Measurements from ENCODE around the gene LIG4. TPM values are rescaled to one million over a fixed set of nuclear protein-coding genes. Genes with fewer than 3 reads are reported as not detected.

Gene LIG4
- total RNA-seq, 1 donor from 2014 or later = 4.2 TPM

- Histone ChIP-seq H3K9ac (ENCODE audit: low read depth in 1 of 3, low read length in 3 of 3) (no peak overlapping the region), H3K36me3 (ENCODE audit: control insufficient read depth in 3 of 3, insufficient read depth in 3 of 3, low read length in 3 of 3) (no peaks in the 10 kb centered on the region), H3K9me3 (ENCODE audit: control insufficient read depth in 3 of 3, low read length in 3 of 3) (no peaks in the 10 kb centered on the region), H3K4me3 (ENCODE audit: low read length in 3 of 3) (no peak overlapping the region), H3K27ac (ENCODE audit: low read depth, low read length) (no peak overlapping the region), H3K4me1 (ENCODE audit: control insufficient read depth in 3 of 3, insufficient read depth in 3 of 3, low read length in 3 of 3) (no peaks in the 10 kb centered on the region), H3K27me3 (ENCODE audit: control insufficient read depth in 3 of 3, insufficient read depth in 3 of 3, low read length in 3 of 3) (peaks cover 0 to 3% (median 3%) of the 10 kb centered on the region in 3 donors)
These were observed 49.3 kb downstream of the LIG4 start for GRCh38 chr13:108166078-108166477.

- H3K36me3 ChIP-seq (ENCODE audit: control insufficient read depth in 3 of 3, insufficient read depth in 3 of 3, low read length in 3 of 3) = no peaks in the 10 kb centered on the region
- no peak overlapping the region for H3K9ac ChIP-seq (ENCODE audit: low read depth in 1 of 3, low read length in 3 of 3)
- H3K4me3 ChIP-seq (ENCODE audit: low read length in 3 of 3) = no peak overlapping the region
- peaks cover 0 to 3% (median 3%) of the 10 kb centered on the region in 3 donors for H3K27me3 ChIP-seq (ENCODE audit: control insufficient read depth in 3 of 3, insufficient read depth in 3 of 3, low read length in 3 of 3)
- H3K27ac ChIP-seq (ENCODE audit: low read depth, low read length) = no peak overlapping the region
- no peaks in the 10 kb centered on the region for H3K9me3 ChIP-seq (ENCODE audit: control insufficient read depth in 3 of 3, low read length in 3 of 3)
- no peaks in the 10 kb centered on the region for H3K4me1 ChIP-seq (ENCODE audit: control insufficient read depth in 3 of 3, insufficient read depth in 3 of 3, low read length in 3 of 3)
These were observed 56.6 kb downstream of the LIG4 start for GRCh38 chr13:108158746-108159145.

Other genes starting within 250 kb of the LIG4 start
- gene ABHD13, start 2.9 kb upstream of the LIG4 start, total RNA-seq = 7.8 TPM
- 1.6 TPM for gene TNFSF13B, start 54.2 kb upstream of the LIG4 start, total RNA-seq

Data from skeletal muscle tissue (tissue), 4 donors.